Suppressor macrophage treated with lipopolysaccharide for 1 hour (primary cell): ENCODE data around the gene IL34.

Source experiments
- DNase-seq, 3 donors: peaks; one replicate each; pipeline ENCODE4 v3.0.0-alpha.2; 2020 to 2022

Gene IL34

GRCh38 chr16:70689970-70690891, 43.9 kb downstream of the IL34 start:
- no peak for DNase-seq

- no peak for DNase-seq
These were observed 45.1 kb downstream of the IL34 start for GRCh38 chr16:70691223-70692129.

DNA sequence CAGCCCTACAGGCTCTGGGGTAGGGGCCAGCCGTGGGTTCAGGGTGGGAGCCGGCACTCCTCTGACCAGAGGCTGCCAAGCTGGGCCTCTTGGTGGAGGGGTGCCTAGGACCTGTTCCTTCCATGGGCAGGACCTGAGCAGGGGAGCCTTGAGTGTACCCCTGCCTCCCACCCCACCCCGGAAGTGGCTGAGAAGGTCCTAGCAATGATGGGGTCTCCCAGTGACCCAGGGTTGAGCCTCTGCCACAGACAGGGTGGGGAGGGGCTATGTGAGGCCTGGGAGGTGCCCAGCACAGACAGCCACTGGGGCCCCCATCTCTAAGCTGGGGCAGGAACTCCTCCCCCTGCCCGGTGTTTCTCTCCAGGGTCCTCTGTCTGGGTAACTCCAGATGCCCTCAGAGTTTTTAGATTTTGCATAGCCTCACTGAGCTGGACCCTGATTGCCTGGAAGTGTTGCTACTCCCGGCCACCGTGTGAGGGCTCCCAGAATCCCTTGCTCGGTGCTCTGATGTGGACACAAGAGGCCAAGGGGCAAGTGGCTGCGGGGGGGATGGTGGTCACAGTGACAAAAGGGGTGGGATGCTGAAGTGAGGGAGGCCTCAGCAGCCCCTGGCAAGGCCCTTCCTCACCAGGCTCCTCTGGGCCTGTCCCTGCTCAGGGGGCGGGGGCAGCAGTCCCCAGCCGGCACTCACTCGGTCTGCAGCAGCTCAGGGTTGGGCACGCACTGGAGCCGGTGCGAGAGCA, 45.9 kb downstream of the IL34 start:
- no peak for DNase-seq

DNA sequence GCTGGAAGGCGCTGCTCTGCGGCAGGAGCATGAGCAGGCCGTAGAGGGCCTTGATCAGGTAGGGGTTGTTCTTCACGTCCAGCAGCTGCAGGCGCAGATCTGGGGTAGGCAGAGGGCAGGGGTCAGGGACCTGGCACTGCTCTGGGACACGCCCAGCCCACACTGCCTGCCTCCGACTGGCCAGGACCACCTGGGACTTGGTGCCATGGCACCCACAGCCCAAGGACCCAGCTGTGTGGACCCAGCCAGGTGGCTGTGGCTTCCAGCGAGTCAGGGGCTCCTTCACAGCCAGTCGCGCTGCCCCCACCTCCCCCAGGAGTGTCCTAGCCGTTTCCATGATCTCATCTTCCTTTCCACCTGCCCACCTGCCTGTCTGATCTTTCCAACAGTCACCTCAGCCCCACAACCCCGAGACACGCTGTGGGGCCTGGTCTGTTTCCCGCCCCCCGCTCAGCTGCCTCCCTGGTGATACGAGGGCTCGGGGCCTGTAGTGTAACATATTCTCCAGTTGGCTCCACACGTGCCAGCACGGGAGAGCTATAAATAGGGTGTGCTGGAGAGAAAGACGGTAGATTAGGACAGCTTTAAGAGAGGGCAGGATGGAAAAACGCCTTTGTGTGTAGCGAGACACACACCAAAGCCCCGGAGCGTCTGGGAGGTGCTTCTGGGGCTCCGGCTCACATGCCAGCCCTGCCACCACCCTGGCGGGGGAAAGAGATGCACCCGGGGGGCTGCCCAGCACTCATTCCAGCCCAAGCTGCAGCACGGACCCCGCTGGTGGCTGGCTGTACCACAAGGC, 46.7 kb downstream of the IL34 start:
- no peak for DNase-seq

GRCh38 chr16:70694088-70694867, 47.9 kb downstream of the IL34 start:
- DNase-seq, result no peak

GRCh38 chr16:70694868-70695218, 48.5 kb downstream of the IL34 start:
- DNase-seq, result no peak

DNA sequence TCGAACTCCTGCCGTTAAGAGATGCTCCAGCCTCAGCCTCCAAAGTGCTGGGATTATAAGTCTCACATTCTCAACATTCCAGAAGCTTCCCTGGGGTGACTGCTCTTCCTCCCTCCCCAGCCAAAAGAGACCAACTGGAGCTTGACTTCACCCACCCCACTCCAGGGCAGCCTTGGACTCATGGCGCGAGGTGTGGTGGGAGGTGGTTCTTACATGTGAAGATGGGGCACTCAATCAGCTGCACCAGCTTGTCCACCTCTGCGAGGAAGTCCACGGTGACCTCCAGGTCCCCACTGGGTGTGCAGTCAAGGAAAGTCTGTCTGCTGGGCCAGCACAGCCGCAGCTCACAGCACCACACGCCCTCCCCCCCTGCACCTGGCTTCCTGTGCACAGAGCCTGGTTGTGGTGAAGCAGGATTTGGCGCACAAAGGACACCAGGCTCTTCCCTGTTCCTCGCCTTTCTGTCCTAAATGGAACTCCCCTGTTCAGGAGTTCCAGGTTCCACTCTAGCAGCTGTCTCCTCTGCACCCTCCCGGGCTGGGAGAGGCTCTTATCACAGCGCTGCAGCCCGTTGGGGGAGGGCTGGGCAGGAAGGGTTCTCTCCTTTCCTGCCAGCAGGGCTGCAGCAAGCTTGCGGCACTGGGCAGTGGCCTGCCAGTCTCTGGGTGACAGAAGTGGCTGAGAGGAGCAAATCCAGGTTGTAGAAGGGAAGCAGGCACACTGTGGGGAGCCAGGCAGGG, 49.1 kb downstream of the IL34 start:
- DNase-seq, result no peak

DNA sequence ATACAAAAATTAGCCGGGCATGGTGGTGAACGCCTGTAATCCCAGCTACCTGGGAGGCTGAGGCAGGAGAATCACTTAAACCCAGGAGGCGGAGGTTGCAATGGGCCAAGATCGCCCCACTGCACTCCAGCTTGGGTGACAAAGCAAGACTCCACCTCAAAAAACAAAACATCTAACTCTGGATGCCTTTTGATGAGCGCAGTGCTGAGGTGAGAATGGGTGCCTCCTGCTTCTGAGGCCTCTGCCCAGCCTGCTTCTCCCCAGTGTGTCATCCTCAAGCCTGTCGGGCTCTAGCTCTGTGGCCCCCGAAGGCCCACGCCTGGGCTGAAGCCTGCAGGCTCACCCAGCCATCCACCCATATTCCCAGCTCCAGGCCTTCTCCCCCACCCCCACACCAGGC, 50.0 kb downstream of the IL34 start:
- no peak for DNase-seq

DNA sequence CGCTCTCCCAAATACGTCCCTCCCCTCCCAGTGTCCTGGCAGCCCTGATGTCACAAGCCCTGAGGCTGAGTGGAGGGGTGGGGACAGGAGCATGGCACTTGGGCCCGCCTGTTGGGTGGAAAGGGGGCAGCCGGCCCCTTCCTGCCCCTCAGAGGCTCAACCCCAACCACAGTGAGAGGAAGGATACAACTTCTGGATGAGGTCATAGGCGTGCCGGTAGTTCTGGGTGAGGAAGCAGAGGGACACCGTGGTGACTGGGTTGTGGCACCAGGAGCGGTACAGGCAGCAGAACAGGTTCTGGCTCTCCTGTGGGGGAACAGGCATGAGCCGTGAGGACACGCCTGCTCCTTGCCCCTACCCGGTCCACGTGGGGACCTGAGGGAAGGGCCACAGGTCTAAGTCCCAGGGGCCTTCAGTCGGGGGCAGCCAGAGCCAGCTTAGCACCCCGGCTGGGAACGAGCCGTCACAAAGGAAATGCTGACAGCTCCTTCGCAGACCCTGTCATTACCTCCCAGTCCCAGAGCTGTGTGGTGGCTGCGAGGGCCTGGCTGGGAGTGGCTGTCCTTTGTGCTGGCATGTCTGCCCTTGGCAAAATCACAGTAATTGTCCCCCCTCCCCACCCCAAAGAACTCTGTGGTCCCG, 50.7 kb downstream of the IL34 start:
- DNase-seq, result no peak

- no peak for DNase-seq
These were observed 51.3 kb downstream of the IL34 start for GRCh38 chr16:70697594-70698170.

DNA sequence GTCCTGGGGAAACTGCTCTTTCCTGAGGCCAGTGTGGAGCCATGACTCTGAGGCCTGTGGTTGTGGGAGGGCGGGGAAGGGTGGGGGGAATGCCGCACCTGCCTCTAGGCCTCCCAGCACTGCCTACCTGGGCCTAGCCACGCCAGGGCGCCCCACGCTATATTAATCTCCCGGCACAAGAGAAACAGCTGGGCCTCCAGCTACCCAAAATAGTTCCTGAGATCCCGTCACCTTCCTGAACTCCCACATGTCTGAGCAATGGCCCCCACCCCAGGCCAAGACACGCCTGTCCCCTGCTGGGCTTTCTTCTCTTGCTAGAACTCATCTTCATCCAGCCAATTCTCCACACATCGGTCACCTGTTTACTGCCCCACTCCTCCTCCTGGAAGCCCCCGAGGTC, 52.5 kb downstream of the IL34 start:
- no peak for DNase-seq

DNA sequence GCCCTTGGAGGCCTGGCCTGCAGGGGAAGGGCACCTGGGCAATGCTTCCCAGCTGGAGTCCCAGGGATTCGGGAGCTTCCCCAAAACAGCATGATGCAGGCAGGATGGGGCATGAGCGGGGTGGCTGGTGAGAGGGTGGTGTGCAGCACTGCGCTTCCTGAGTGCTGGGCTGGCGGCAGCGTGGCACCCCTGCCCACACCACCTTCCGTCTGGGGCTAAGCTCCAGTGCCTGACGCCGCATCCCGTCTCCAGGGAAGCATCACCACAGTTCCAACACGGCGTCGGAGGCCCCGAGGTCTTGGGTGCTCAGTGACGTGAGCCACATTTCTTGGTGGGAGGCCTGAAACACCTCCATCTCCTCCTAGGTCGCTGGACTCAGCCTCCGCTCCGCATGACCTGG, 53.3 kb downstream of the IL34 start:
- DNase-seq, result no peak

DNA sequence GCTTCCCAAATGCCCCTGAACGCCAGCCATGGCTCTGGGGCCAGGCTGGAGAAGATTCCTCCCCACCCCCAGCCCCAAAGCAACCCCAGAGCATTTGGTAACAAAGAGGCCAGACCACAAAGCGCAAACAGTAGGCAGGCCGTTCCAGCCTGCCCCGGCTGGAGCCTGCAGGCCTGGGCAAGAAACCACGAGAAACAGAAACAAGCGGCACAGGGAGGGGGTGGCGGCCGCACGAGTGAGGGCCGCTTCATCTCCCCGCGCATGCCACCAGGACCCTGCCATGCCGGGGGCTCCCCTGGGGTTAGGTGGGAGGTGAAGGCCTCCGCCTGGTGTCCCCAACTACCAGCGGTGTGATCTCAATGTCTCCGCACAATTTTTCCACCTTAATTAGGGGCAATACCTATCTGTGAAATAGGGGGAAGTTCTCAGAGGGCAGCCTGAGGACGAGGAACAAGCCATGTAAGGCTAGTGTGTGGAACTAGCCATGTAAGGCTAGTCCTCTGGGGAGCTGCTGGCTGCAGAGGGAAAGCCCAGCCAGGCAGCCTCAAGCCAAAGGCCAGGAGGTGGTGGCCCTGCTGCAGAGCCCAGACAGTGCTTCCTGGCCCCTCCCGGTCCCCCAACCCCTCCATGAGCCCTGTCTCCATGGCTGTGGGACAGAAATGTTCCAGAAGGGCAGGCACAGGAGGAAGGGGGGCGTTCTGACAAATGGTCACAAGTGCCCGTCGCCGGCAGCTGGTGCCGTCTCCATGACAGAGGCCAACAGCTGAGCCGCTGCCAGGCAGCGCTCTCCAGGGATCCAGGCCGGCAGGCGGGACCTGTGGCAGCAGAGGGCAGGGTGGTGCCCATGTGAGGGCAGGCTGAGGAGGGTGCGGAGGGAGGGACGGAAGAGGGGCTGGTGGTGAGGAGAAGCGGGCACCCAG, 54.0 kb downstream of the IL34 start:
- peak; percentile 22 to 47 (median 25) for DNase-seq

- no peak for DNase-seq
These were observed 54.7 kb downstream of the IL34 start for GRCh38 chr16:70701036-70701435.

DNA sequence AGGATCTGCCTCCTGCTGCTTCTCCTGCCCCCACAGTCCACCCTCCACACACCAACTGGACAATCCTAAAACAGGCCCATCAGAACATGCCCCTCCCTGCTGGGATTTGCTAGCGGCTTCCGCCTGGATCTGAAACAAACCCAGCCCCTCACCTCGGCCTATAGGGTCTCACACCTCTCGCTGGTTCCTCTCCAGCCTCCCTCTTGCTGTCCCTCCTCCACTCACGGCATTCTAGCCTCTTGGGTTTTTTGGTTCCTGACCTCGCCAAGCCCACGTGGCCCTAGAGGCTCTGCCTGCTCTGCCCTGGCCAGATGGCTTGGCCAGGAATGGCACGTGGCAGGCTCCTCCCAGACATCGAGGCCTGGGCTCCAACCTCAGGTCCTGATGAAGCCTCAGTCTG, 55.2 kb downstream of the IL34 start:
- no peak for DNase-seq

- DNase-seq, result no peak
These were observed 55.6 kb downstream of the IL34 start for GRCh38 chr16:70701998-70702397.

GRCh38 chr16:70702624-70703023, 56.3 kb downstream of the IL34 start:
- DNase-seq, result no peak

DNA sequence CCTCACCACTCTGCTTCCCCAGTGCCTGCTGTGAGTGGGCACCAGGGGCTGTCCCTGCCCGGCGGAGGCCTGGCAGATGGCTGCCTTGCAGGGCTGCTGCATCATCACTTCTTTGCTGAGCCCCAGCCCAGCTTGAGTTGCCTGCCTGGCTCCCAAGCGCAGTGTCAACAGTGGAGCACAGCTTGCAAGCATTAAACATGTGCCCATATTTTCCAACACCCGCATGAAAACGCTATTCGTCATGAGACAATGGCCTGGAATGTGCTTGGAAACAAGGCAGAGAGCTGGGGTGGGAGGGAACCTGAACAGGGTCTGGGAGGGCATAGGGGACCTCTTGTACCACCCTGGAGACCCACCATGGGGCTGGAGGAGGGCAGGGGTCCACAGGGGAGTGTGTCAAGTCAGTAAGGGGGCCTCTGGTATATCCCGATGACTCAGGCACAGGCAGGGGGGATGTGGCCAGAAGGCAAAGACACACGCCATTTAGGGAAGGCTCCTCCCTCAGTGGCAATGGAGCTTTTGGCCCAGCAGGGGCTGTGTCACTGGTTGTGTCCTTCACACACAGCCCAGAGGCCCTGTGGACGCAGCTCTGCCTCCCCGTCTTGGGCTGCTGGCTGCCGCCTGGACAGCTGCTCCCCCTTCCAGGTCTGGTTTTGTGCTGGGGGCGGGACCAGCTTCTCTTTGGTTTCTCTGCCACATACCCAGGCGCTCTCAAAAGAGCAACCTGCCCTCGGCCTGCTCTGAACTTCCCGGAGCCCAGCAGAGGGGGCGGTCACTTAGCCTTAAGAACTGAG, 56.9 kb downstream of the IL34 start:
- peak; percentile 21 to 57 (median 27) for DNase-seq
